ENCODE results near the gene EXT2.

- TF ChIP-seq EP300 (IDR thresholded peaks at IDR 0.05) (no peak), POLR2A (IDR thresholded peaks at IDR 0.05; ENCODE audit: low read depth) (no peak), POLR2AphosphoS5 (IDR thresholded peaks at IDR 0.05) (no peak)
- TF ChIP-seq, protein P1, sequence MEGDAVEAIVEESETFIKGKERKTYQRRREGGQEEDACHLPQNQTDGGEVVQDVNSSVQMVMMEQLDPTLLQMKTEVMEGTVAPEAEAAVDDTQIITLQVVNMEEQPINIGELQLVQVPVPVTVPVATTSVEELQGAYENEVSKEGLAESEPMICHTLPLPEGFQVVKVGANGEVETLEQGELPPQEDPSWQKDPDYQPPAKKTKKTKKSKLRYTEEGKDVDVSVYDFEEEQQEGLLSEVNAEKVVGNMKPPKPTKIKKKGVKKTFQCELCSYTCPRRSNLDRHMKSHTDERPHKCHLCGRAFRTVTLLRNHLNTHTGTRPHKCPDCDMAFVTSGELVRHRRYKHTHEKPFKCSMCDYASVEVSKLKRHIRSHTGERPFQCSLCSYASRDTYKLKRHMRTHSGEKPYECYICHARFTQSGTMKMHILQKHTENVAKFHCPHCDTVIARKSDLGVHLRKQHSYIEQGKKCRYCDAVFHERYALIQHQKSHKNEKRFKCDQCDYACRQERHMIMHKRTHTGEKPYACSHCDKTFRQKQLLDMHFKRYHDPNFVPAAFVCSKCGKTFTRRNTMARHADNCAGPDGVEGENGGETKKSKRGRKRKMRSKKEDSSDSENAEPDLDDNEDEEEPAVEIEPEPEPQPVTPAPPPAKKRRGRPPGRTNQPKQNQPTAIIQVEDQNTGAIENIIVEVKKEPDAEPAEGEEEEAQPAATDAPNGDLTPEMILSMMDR (IDR thresholded peaks at IDR 0.05) = no peak
These were observed 132.9 kb downstream of the EXT2 start for GRCh38 chr11:44228379-44228778.
